ENCODE measurements around the gene RHBDF2.

- TF ChIP-seq CTCF (IDR thresholded peaks at IDR 0.05) (no peak), POLR2A (IDR thresholded peaks at IDR 0.05) (no peak)
Measured at GRCh38 chr17:76461765-76462555, 39.3 kb downstream of the RHBDF2 start.
